ENCODE measurements around the gene CCT8L2. TPM values are rescaled to one million over a fixed set of nuclear protein-coding genes. Genes with fewer than 3 reads are reported as not detected.
"Not testable (repeated sequence)": the region's sequence is repeated elsewhere in the genome, so short reads cannot be mapped to it uniquely, and the experiment has no call there.

The CCT8L2 gene
- total RNA-seq, 2 donors from 2014 or later: 2.8 TPM; not detected in 1

- H3K4me3 ChIP-seq: no peak overlapping the region
- no peak overlapping the region for H3K27ac ChIP-seq
- H3K4me1 ChIP-seq (replicated peaks): no peaks in the 10 kb centered on the region
- TF ChIP-seq POLR2A (IDR thresholded peaks at IDR 0.05) (no peak), POLR2AphosphoS5 (IDR thresholded peaks at IDR 0.05) (no peak), CTCF (IDR thresholded peaks at IDR 0.05) (no peak)
- H3K27me3 ChIP-seq (replicated peaks; ENCODE audit: insufficient read depth): no peaks in the 10 kb centered on the region
- no peaks in the 10 kb centered on the region for H3K36me3 ChIP-seq
- intact Hi-C loops (cut with DNase I): no loop called here
- no peak for DNase-seq (ENCODE audit: low spot score)
- WGBS: 92% methylated on average over 3 of the region's 3 CpGs
- H3K9me3 ChIP-seq: no peaks in the 10 kb centered on the region
Measured at GRCh38 chr22:16559056-16559955, 33.3 kb downstream of the CCT8L2 start.

GRCh38 chr22:16558376-16558945 is 34.1 kb downstream of the CCT8L2 start:
- H3K36me3 ChIP-seq; H3K27me3 ChIP-seq (replicated peaks; ENCODE audit: insufficient read depth); H3K27ac ChIP-seq; DNase-seq (ENCODE audit: low spot score); H3K9me3 ChIP-seq; H3K4me1 ChIP-seq (replicated peaks); H3K4me3 ChIP-seq; intact Hi-C loops (cut with DNase I): not testable (repeated sequence)
- WGBS: 50% methylated on average over 3 of the region's 4 CpGs

GRCh38 chr22:16557511-16557910 is 35.1 kb downstream of the CCT8L2 start:
- not testable (repeated sequence) for H3K4me1 ChIP-seq (replicated peaks)

GRCh38 chr22:16555077-16555994 is 37.3 kb downstream of the CCT8L2 start:
- H3K27ac ChIP-seq; H3K9me3 ChIP-seq; H3K4me1 ChIP-seq (replicated peaks); H3K36me3 ChIP-seq; DNase-seq (ENCODE audit: low spot score); H3K27me3 ChIP-seq (replicated peaks; ENCODE audit: insufficient read depth); H3K4me3 ChIP-seq; intact Hi-C loops (cut with DNase I): not testable (repeated sequence)
- WGBS: 89% methylated on average over 8 of the region's 8 CpGs

More at GRCh38 chr22:16557511-16557910, 35.1 kb downstream of the CCT8L2 start:
- H3K9me3 ChIP-seq; H3K27ac ChIP-seq; H3K36me3 ChIP-seq; DNase-seq (ENCODE audit: low spot score); H3K27me3 ChIP-seq (replicated peaks; ENCODE audit: insufficient read depth); intact Hi-C loops (cut with DNase I); H3K4me3 ChIP-seq: not testable (repeated sequence)
- 85% methylated on average over 13 of the region's 13 CpGs for WGBS

- intact Hi-C loops (cut with DNase I); H3K36me3 ChIP-seq; H3K4me1 ChIP-seq (replicated peaks); H3K9me3 ChIP-seq; H3K27ac ChIP-seq; DNase-seq (ENCODE audit: low spot score); H3K4me3 ChIP-seq; H3K27me3 ChIP-seq (replicated peaks; ENCODE audit: insufficient read depth): not testable (repeated sequence)
- 45% methylated on average over 1 of the region's 1 CpG for WGBS
Measured at GRCh38 chr22:16543310-16543709, 49.3 kb downstream of the CCT8L2 start.

Other genes starting within 250 kb of the CCT8L2 start
- gene XKR3, start 232.6 kb upstream of the CCT8L2 start, total RNA-seq: under 1 TPM in 1 of 2 donors, not detected in 1; 0.74 TPM